NB4 (cell line): ENCODE measurements around the gene FADS3.

Source experiments
- DNase-seq: peaks from one replicate; pipeline ENCODE4 v3.0.0; 2010; ENCODE audit warnings: low read depth
- H3K4me3 ChIP-seq: one replicate; pipeline ENCODE4 v1.5.1; 2011; ENCODE audit warnings: mild to moderate bottlenecking, low read depth, low read length, moderate library complexity
- MYC ChIP-seq: IDR thresholded peaks from 2 replicates; pipeline ENCODE4 v1.6.1; 2011; ENCODE audit warnings: low read depth, low read length
- POLR2A ChIP-seq: IDR thresholded peaks from 2 replicates; pipeline ENCODE4 v1.6.1; 2011; ENCODE audit warnings: mild to moderate bottlenecking; ENCODE audit not compliant: insufficient read length; ENCODE audit errors: extremely low read depth
- TF ChIP-seq, protein P1 (sequence below): IDR thresholded peaks from 2 replicates; pipeline ENCODE4 v1.6.1; 2011; ENCODE audit warnings: low read depth, low read length
- TF ChIP-seq, protein P2 (sequence below): IDR thresholded peaks from one replicate; pipeline ENCODE4 v1.5.1; 2012; ENCODE audit warnings: low read depth, low read length

FADS3 gene

GRCh38 chr11:61842528-61842820 is 48.9 kb downstream of the FADS3 start:
- DNase-seq: no peak
- H3K4me3 ChIP-seq: no peak overlapping the region
- TF ChIP-seq, protein P1, sequence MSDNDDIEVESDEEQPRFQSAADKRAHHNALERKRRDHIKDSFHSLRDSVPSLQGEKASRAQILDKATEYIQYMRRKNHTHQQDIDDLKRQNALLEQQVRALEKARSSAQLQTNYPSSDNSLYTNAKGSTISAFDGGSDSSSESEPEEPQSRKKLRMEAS: no peak
- TF ChIP-seq, protein P2, sequence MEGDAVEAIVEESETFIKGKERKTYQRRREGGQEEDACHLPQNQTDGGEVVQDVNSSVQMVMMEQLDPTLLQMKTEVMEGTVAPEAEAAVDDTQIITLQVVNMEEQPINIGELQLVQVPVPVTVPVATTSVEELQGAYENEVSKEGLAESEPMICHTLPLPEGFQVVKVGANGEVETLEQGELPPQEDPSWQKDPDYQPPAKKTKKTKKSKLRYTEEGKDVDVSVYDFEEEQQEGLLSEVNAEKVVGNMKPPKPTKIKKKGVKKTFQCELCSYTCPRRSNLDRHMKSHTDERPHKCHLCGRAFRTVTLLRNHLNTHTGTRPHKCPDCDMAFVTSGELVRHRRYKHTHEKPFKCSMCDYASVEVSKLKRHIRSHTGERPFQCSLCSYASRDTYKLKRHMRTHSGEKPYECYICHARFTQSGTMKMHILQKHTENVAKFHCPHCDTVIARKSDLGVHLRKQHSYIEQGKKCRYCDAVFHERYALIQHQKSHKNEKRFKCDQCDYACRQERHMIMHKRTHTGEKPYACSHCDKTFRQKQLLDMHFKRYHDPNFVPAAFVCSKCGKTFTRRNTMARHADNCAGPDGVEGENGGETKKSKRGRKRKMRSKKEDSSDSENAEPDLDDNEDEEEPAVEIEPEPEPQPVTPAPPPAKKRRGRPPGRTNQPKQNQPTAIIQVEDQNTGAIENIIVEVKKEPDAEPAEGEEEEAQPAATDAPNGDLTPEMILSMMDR: no peak
- TF ChIP-seq MYC (no peak), POLR2A (no peak)

GRCh38 chr11:61841636-61842527 is 49.5 kb downstream of the FADS3 start:
- DNase-seq: no peak
- no peak overlapping the region for H3K4me3 ChIP-seq
- no peak for TF ChIP-seq MYC
- TF ChIP-seq, protein P1: no peak
- TF ChIP-seq, protein P2: no peak
- no peak for TF ChIP-seq POLR2A

GRCh38 chr11:61840371-61840770 is 51.0 kb downstream of the FADS3 start:
- H3K4me3 ChIP-seq: no peak overlapping the region
- TF ChIP-seq, protein P2: no peak
- TF ChIP-seq MYC (no peak), POLR2A (no peak)
- TF ChIP-seq, protein P1: no peak
- no peak for DNase-seq

- no peak for DNase-seq
- H3K4me3 ChIP-seq: no peak overlapping the region
- TF ChIP-seq, protein P1: no peak
- no peak for TF ChIP-seq MYC
- no peak for TF ChIP-seq POLR2A
- TF ChIP-seq, protein P2: no peak
Measured at GRCh38 chr11:61839742-61840141, 51.6 kb downstream of the FADS3 start.

DNA sequence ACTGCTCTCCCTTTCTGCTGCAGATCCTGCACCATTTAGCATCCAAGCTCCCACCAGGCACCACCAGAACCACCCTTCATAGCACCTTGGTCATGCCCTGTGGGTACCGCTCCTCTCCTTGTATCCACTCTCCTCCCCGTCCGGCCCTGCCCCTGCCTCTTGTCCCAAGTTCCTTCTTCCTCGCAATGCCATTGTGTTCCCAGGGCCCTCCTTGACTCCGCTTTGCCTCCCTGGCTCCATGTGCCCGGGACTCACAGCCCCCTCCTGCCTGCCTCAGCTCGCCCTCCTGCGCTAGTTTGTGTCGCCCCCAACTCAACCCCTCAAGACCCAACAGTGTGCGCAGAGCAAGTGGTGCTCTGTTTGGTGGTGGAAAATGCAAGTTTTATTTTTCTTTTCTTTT is 52.4 kb downstream of the FADS3 start:
- no peak for DNase-seq
- TF ChIP-seq, protein P1: no peak
- TF ChIP-seq, protein P2: no peak
- TF ChIP-seq POLR2A (no peak), MYC (no peak)
- H3K4me3 ChIP-seq: no peak overlapping the region
